HAP-1 (cell line): Measurements from ENCODE around the gene AGAP2.
A peak's percentile ranks its signal among the peaks of the same experiment; 100 is the strongest.

Experiments
- DNase-seq, 2 experiments: peaks; one replicate each; pipeline ENCODE4 v3.0.0-alpha.2; 2016 to 2020; ENCODE audit warnings: low spot score in 2 of 2
- H3K27me3 ChIP-seq: fragments of 250-450 bp; sonication (Bioruptor Pico); 2 replicates; pipeline ENCODE4 v1.5.1; 2020; ENCODE audit warnings: low read depth, mild to moderate bottlenecking, moderate library complexity
- H3K36me3 ChIP-seq: fragments of 250-450 bp; sonication (Bioruptor Pico); replicated peaks from 2 replicates; pipeline ENCODE4 v1.5.1; 2020; ENCODE audit warnings: mild to moderate bottlenecking
- H3K4me1 ChIP-seq: fragments of 250-450 bp; sonication (Bioruptor Pico); 2 replicates; pipeline ENCODE4 v1.5.1; 2020; ENCODE audit warnings: mild to moderate bottlenecking
- H3K4me3 ChIP-seq: fragments of 250-450 bp; sonication (Bioruptor Pico); 2 replicates; pipeline ENCODE4 v1.5.1; 2020; ENCODE audit warnings: mild to moderate bottlenecking, moderate library complexity
- H3K9me3 ChIP-seq: fragments of 250-450 bp; sonication (Bioruptor Pico); 2 replicates; pipeline ENCODE4 v1.5.1; 2020; ENCODE audit warnings: mild to moderate bottlenecking, moderate library complexity
- in situ Hi-C: fragments of 300-500 bp; cut with MboI; formaldehyde crosslinking; loops from 3 replicates; pipeline ENCODE4 v1.14.3; 2020; ENCODE audit warnings: low sequenced_read_pairs, inconsistent platforms, mixed read lengths

The AGAP2 gene

GRCh38 chr12:57713209-57713608, 25.3 kb downstream of the AGAP2 start:
- Histone ChIP-seq H3K4me3 (no peak overlapping the region), H3K4me1 (no peaks in the 10 kb centered on the region), H3K27me3 (no peaks in the 10 kb centered on the region), H3K36me3 (peaks cover 9% of the 10 kb centered on the region), H3K9me3 (no peaks in the 10 kb centered on the region)
- no peak for DNase-seq
- in situ Hi-C loops, result no loop called here

DNA sequence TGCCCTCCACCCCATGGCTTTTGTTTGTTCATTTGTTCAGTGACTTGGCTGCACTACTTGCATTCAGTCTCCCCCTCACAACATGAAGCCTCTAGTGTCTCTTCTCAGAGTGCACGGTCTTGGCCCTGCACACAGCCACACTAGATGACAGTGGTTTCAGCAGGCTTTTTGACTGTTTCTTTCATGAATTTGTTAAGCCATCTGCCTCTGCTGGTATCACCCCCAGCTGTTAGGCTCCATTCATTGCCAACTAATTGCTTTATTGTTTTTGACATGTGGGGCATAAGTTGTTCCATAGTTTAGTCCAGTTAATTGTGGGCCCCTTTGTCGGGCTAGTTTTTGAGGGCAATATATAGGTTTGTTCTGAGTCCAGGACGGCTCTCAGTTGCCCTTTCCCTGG, 25.8 kb downstream of the AGAP2 start:
- no peaks in the 10 kb centered on the region for H3K27me3 ChIP-seq
- H3K4me1 ChIP-seq, result no peaks in the 10 kb centered on the region
- in situ Hi-C loops, result no loop called here
- H3K36me3 ChIP-seq, result peaks cover 5% of the 10 kb centered on the region
- H3K4me3 ChIP-seq, result no peak overlapping the region
- H3K9me3 ChIP-seq, result no peaks in the 10 kb centered on the region
- no peak for DNase-seq

DNA sequence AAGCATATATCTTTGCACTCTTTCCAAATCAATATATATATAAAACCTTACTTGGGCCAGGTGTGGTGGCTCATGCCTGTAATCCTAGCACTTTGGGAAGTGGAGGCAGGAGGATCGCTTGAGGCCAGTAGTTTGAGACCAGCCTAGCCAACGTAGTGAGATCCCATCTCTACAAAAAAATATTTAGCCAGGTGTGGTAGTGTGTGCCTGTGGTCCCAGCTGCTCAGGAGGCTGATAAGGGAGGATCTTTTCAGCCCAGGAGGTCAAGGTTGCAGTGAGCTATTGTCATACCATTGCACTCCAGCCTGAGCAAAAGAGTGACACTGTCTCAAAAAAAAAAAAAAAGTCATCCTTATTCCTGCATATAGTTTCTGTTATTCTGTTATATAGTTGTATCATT, 30.2 kb downstream of the AGAP2 start:
- in situ Hi-C loops, result no loop called here

DNA sequence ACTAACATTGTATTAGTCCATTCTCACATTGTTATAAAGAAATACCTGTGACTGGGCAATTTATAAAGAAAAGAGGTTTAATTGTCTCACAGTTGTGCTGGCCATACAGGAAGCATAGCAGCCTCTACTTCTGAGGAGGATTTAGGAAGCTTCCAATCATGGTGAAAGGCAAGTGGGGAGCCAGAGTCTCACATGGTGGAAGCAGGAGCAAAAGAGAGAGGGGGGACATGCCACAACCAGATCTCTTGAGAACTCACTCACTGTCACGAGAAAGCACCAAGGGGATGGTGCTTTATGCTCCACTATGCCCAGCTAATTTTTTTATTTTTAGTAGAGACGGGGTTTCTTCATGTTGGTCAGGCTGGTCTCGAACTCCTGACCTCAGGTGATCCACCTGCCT, 31.3 kb downstream of the AGAP2 start:
- Histone ChIP-seq H3K4me1 (no peaks in the 10 kb centered on the region), H3K27me3 (no peaks in the 10 kb centered on the region), H3K9me3 (no peaks in the 10 kb centered on the region; the same call in 1 of the 2 replicates), H3K4me3 (no peak overlapping the region), H3K36me3 (no peaks in the 10 kb centered on the region; the same call in none of the 2 replicates)
- no peak for DNase-seq
- in situ Hi-C loops, result no loop called here

More for the DNA sequence above, 30.2 kb downstream of the AGAP2 start:
- no peaks in the 10 kb centered on the region; the same call in 1 of the 2 replicates for H3K9me3 ChIP-seq
- no peak for DNase-seq
- H3K4me1 ChIP-seq, result no peaks in the 10 kb centered on the region
- no peaks in the 10 kb centered on the region for H3K27me3 ChIP-seq
- no peaks in the 10 kb centered on the region; the same call in 1 of the 2 replicates for H3K36me3 ChIP-seq
- no peak overlapping the region for H3K4me3 ChIP-seq

DNA sequence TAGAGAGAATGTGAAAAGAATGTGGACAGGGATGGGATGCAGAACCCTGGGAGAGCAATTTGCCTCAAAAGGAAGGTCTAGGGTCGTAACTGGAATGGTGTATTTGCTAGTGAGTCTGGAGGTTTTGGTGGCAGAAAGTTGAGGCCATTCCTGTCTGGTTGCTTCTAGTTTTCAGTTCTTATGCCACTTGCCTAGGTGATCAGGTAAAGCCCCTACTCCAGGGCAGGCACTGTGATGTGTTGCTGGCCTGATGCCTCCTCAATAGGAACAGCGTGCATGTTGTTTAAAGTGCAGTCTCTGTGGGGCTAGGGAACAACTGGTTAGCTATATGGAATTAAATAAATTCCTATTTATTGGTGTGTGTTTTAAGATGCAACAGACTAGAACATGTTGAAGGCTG, 38.2 kb downstream of the AGAP2 start:
- H3K27me3 ChIP-seq, result no peaks in the 10 kb centered on the region
- in situ Hi-C loops, result no loop called here
- no peak for DNase-seq
- no peaks in the 10 kb centered on the region; the same call in 1 of the 2 replicates for H3K9me3 ChIP-seq
- no peak overlapping the region for H3K4me3 ChIP-seq
- H3K36me3 ChIP-seq, result peaks cover 3% of the 10 kb centered on the region
- H3K4me1 ChIP-seq, result no peaks in the 10 kb centered on the region

- no peaks in the 10 kb centered on the region; the same call in 1 of the 2 replicates for H3K9me3 ChIP-seq
- no peak overlapping the region for H3K4me3 ChIP-seq
- in situ Hi-C loops, result no loop called here
- peaks cover 3% of the 10 kb centered on the region; the same call in 1 of the 2 replicates for H3K36me3 ChIP-seq
- no peaks in the 10 kb centered on the region; the same call in 1 of the 2 replicates for H3K4me1 ChIP-seq
- DNase-seq, result no peak
- H3K27me3 ChIP-seq, result no peaks in the 10 kb centered on the region
Measured at GRCh38 chr12:57698414-57698813, 40.1 kb downstream of the AGAP2 start.

DNA sequence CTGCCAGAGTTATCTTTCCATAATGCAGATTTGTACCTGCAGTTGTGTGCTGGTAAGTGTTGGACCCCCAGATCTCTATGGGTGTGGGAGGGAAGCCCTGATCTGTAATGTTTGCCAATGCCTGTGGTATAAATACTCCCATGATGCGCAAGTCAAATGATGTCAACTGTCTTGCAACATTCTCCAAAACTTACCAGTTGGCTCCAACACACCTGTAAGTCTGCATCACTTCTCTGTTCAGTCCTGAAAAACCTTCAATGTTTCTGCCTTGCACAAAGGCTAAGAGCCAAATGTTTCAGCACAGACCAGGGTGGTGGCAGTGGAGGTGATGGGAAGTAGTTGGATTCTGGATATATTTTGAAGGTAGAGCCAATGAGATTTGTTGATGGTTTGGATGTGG, 41.5 kb downstream of the AGAP2 start:
- H3K27me3 ChIP-seq, result no peaks in the 10 kb centered on the region
- H3K4me3 ChIP-seq, result no peak overlapping the region
- H3K4me1 ChIP-seq, result no peaks in the 10 kb centered on the region; the same call in 1 of the 2 replicates
- H3K9me3 ChIP-seq, result no peaks in the 10 kb centered on the region
- H3K36me3 ChIP-seq, result peaks cover 3% of the 10 kb centered on the region; the same call in 1 of the 2 replicates
- in situ Hi-C loops, result no loop called here
- DNase-seq, result no peak

DNA sequence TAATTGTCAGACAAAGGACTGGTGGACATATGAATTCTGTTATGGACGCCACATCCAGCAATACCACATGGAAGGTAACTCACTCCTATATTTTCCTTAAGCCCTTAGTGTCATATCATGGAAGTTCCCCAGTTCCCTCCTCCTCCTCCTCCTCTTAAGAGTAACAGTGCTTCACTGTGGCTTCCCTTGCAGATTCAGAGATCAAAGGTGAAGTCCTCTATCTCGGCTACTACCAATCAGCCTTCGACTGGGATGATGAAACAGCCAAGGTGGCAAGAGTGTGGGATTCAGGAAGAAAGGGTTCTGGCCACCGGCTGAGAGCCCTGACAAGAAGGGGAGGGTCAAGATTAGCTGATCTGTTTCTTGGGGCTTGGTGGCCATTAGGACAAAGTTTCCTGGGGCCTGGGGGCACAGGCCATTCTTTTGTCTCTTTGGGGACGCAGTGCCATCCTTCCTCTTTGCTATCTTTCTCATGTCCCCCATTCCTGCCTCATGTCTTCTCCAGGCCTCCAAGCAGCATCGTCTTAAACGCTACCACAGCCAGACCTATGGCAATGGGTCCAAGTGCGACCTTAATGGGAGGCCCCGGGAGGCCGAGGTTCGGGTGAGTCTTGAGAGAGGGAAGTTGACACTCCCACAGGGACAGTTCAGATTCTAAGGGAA, 42.6 kb downstream of the AGAP2 start:
- DNase-seq, result no peak
- Histone ChIP-seq H3K9me3 (no peaks in the 10 kb centered on the region), H3K4me1 (no peaks in the 10 kb centered on the region; the same call in 1 of the 2 replicates), H3K36me3 (peaks cover 3% of the 10 kb centered on the region; the same call in 1 of the 2 replicates), H3K27me3 (no peaks in the 10 kb centered on the region), H3K4me3 (no peak overlapping the region)
- in situ Hi-C loops, result no loop called here

GRCh38 chr12:57694459-57695019, 44.0 kb downstream of the AGAP2 start:
- Histone ChIP-seq H3K4me1 (no peaks in the 10 kb centered on the region; the same call in 1 of the 2 replicates), H3K4me3 (peak overlapping the region; percentile 86), H3K36me3 (peaks cover 3% of the 10 kb centered on the region; the same call in 1 of the 2 replicates), H3K9me3 (no peaks in the 10 kb centered on the region), H3K27me3 (no peaks in the 10 kb centered on the region)
- peak in 1 of 2 experiments; percentile 55 for DNase-seq
- in situ Hi-C loops, result no loop called here

DNA sequence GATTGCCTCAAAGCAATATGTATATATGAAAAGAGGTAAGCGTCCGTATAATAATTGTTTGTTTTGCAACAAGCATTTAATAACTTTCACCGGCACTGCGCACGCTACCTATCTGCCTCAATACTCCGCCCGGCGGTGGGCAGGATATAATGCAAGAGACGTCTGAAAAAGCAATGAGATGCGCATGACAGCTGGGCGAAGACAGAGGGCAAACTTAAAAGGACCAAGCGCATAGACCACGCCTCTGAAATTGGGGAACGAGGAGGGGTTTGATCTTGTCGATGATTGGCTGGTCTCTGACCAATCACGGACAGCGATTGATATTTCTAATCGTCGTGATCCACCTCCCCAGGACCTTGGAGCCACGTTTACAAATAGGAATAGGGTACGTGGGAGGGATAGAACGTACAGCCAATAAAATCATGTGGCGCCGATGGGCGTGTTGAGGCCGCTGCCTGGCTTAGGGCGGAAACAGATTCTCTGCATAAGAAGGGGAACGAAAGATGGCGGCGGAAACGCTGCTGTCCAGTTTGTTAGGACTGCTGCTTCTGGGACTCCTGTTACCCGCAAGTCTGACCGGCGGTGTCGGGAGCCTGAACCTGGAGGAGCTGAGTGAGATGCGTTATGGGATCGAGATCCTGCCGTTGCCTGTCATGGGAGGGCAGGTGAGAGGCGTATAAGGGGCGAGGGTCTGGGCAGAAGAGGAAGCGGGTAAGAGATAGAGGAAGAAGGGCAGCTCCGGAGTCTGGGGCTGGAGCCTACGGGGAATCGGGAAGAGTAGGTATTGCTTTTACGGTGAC, 44.7 kb downstream of the AGAP2 start, which contains the start of gene OS9:
TSS of gene OS9 (plus strand) at position 474 of the 800 bp plus-strand sequence. CDS start at position 504, 30 bp downstream.
- no peaks in the 10 kb centered on the region for H3K9me3 ChIP-seq
- peak; percentile 97 to 99 for DNase-seq
- peaks cover 3% of the 10 kb centered on the region; the same call in 1 of the 2 replicates for H3K36me3 ChIP-seq
- no peaks in the 10 kb centered on the region for H3K27me3 ChIP-seq
- H3K4me3 ChIP-seq, result peak within 1 kb of the TSS; percentile 86
- no peaks in the 10 kb centered on the region; the same call in 1 of the 2 replicates for H3K4me1 ChIP-seq
- in situ Hi-C loops, result no loop called here

DNA sequence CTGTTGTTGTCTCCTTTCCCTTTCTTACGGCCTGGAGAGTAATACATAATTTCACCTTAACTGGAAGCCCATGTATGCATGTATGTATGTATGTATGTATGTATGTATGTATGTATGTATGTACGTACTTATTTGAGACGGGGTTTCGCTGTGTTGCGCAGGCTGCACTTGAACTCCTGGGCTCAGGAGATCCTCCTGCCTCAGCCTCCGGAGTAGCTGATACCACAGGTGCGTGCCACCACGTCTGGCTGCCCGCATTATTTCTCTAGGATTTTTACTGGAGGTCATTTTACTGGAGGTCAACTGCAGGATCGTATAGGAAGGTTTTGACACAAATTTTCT, 45.3 kb downstream of the AGAP2 start:
- Histone ChIP-seq H3K36me3 (peaks cover 3% of the 10 kb centered on the region; the same call in 1 of the 2 replicates), H3K9me3 (no peaks in the 10 kb centered on the region; the same call in 1 of the 2 replicates), H3K27me3 (0 out of 2 replicates have a peak, but pooled peaks cover 3% of the 10 kb centered on the region), H3K4me3 (peak overlapping the region; percentile 6; the same call in 1 of the 2 replicates), H3K4me1 (no peaks in the 10 kb centered on the region; the same call in 1 of the 2 replicates)
- peak in 1 of 2 experiments; percentile 13 for DNase-seq
- in situ Hi-C loops, result no loop called here

- Histone ChIP-seq H3K4me3 (no peak overlapping the region), H3K4me1 (no peaks in the 10 kb centered on the region; the same call in 1 of the 2 replicates), H3K27me3 (peaks cover 3% of the 10 kb centered on the region; the same call in 1 of the 2 replicates), H3K36me3 (no peaks in the 10 kb centered on the region), H3K9me3 (no peaks in the 10 kb centered on the region; the same call in 1 of the 2 replicates)
- in situ Hi-C loops, result no loop called here
- no peak for DNase-seq
Measured at GRCh38 chr12:57692500-57692899, 46.0 kb downstream of the AGAP2 start.

DNA sequence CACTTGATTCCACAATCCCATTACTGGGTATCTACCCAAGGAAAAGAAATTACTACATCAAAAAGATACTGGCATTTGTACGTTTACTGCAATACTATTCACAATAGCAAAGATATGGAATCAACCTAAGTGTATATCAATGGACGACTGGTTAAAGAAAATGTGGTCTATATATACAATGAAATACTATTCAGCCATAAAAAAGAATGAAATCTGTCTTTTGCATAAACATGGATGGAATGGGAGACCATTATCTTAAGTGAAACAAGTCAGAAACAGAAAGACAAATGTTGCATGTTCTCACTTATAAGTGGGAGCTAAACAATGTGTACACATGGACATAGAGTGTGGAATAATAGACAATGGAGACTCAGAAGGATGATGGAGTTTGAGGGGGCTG, 49.6 kb downstream of the AGAP2 start:
- Histone ChIP-seq H3K36me3 (no peaks in the 10 kb centered on the region), H3K4me1 (no peaks in the 10 kb centered on the region; the same call in 1 of the 2 replicates), H3K9me3 (no peaks in the 10 kb centered on the region; the same call in 1 of the 2 replicates), H3K4me3 (no peak overlapping the region), H3K27me3 (peaks cover 8% of the 10 kb centered on the region)
- in situ Hi-C loops, result no loop called here
- DNase-seq, result no peak
